Effector memory CD8-positive, alpha-beta T cell (primary cell): ENCODE data around the gene TAPBP.
"Not testable (repeated sequence)": the region's sequence is repeated elsewhere in the genome, so short reads cannot be mapped to it uniquely, and the experiment has no call there.

ENCODE experiments used
- ATAC-seq: fragments of 150-1000 bp; cut with Tn5 transposase; replicated peaks from 2 replicates; pipeline ENCODE4 v1.10.0; 2021; ENCODE audit warnings: mild to moderate bottlenecking, moderate library complexity
- DNase-seq, 3 experiments: peaks; one replicate each; pipeline ENCODE4 v3.0.0; 2021
- H3K27ac Mint-ChIP-seq, 2 donors: one replicate each; pipeline ENCODE4 v1.8.0; 2022; ENCODE audit warnings: mild to moderate bottlenecking in 2 of 2, mixed read lengths in 2 of 2, moderate library complexity in 2 of 2
- H3K27me3 Mint-ChIP-seq, 2 donors: one replicate each; pipeline ENCODE4 v1.8.0; 2022; ENCODE audit warnings: mixed read lengths in 2 of 2
- H3K36me3 Mint-ChIP-seq: one replicate; pipeline ENCODE4 v1.8.0; 2022; ENCODE audit warnings: mild to moderate bottlenecking, moderate library complexity, mixed read lengths; ENCODE audit not compliant: insufficient read depth
- H3K4me1 Mint-ChIP-seq, 2 donors: one replicate each; pipeline ENCODE4 v1.8.0; 2022; ENCODE audit warnings: low read depth in 2 of 2, mixed read lengths in 2 of 2
- H3K4me3 Mint-ChIP-seq, 2 donors: one replicate each; pipeline ENCODE4 v1.8.0; 2022; ENCODE audit warnings: mild to moderate bottlenecking in 2 of 2, mixed read lengths in 2 of 2, moderate library complexity in 2 of 2
- H3K9me3 Mint-ChIP-seq, 2 donors: one replicate each; pipeline ENCODE4 v1.8.0; 2022; ENCODE audit warnings: mixed read lengths in 2 of 2
- total RNA-seq, 9 experiments: gene quantifications; one replicate each; lab custom pipeline; 2026; lab: John Stamatoyannopoulos, UW

Gene TAPBP
- 337 to 611 (median 441) reads per million in 9 experiments for total RNA-seq

DNA sequence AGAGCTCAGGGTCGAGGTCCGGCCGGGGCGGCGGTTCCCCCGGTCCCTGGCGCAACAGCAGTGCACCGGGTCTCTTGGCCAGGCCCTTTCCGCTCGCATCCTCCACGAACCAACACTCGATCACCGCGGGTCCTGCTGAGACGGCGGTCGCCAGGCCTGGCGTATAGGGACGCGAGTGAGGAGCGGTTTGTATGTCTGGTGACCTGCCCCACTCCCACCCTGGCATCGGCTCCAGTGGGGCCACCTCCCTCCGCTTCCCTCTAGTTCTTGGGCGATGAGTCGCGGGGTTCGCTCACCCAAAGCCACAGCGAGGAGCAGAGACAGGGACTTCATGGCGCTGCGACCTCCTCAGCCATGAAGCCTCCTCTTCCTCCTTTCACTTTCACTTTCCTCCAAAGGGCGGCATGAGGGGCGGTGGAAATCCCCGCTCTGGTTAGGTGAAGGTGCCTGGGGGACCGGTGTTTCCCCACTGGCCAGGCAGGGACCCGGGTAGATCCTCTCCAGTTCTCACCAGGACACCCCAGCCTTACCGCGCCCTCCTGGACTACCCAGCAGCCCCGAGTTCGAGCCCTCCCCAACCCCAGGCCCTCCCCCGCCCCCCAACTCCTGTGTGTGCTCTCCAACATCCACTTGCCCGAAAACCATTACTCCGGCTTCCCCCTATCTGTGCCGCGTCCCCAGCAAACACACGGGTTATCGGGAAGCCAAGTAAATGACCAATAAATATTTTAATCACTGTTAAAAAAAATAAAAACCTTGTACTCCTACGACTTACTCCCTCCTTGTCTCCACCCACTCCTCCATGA is at the start of gene TAPBP:
TSS of gene TAPBP (minus strand) at position 370 of the 806 bp plus-strand sequence. CDS start at position 333, 37 bp downstream.
- H3K9me3 Mint-ChIP-seq = no peaks in the 10 kb centered on the region
- ATAC-seq = peak; percentile 65
- peak within 1 kb of the TSS; percentile 92 to 99 for H3K4me3 Mint-ChIP-seq
- DNase-seq = peak; percentile 85 to 86 (median 86)
- no peaks in the 10 kb centered on the region for H3K27me3 Mint-ChIP-seq
- H3K36me3 Mint-ChIP-seq = peaks cover 78% of the 10 kb centered on the region
- H3K27ac Mint-ChIP-seq = peak within 1 kb of the TSS; percentile 99 to 100
- peaks cover 54 to 61% of the 10 kb centered on the region in 2 donors for H3K4me1 Mint-ChIP-seq

- not testable (repeated sequence) for ATAC-seq, H3K36me3 Mint-ChIP-seq, H3K4me1 Mint-ChIP-seq, DNase-seq, H3K27ac Mint-ChIP-seq, H3K27me3 Mint-ChIP-seq, H3K4me3 Mint-ChIP-seq, H3K9me3 Mint-ChIP-seq
Measured at GRCh38 chr6:33363486-33363885, 49.6 kb upstream of the TAPBP start.

GRCh38 chr6:33359331-33359730 is 45.5 kb upstream of the TAPBP start:
- Mint-ChIP-seq H3K4me1 (peaks cover 0 to 4% of the 10 kb centered on the region in 2 donors), H3K27ac (no peak overlapping the region), H3K36me3 (no peaks in the 10 kb centered on the region), H3K4me3 (no peak overlapping the region), H3K27me3 (no peaks in the 10 kb centered on the region), H3K9me3 (no peaks in the 10 kb centered on the region)
- no peak for DNase-seq
- ATAC-seq = no peak

DNA sequence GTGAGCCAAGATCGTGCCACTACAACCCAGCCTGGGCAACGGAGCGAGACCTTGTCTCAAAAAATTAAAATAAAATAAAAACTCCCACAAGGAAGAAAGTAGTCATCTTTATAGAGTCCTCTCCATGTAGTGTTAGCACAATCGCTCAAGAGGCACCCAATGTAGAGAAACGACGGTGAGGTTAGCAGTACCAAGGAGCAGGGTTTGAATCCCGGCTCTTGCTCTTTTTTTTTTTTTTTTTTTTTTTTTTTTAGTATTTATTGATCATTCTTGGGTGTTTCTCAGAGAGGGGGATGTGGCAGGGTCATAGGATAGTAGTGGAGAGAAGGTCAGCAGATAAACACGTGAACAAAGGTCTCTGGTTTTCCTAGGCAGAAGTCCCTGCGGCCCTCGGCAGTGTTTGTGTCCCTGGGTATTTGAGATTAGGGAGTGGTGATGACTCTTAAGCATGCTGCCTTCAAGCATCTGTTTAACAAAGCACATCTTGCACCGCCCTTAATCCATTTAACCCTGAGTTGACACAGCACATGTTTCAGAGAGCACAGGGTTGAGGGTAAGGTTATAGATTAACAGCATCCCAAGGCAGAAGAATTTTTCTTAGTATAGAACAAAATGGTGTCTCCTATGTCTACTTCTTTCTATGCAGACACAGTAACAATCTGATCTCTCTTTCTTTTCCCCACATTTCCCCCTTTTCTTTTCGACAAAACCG is 43.4 kb upstream of the TAPBP start:
- H3K27me3 Mint-ChIP-seq, H3K4me1 Mint-ChIP-seq, ATAC-seq, H3K4me3 Mint-ChIP-seq, H3K9me3 Mint-ChIP-seq, DNase-seq, H3K27ac Mint-ChIP-seq, H3K36me3 Mint-ChIP-seq: not testable (repeated sequence)

GRCh38 chr6:33356295-33356694 is 42.4 kb upstream of the TAPBP start:
- Mint-ChIP-seq H3K9me3 (no peaks in the 10 kb centered on the region), H3K4me1 (peaks cover 0 to 4% of the 10 kb centered on the region in 2 donors), H3K36me3 (no peaks in the 10 kb centered on the region), H3K27ac (no peak overlapping the region), H3K4me3 (no peak overlapping the region), H3K27me3 (no peaks in the 10 kb centered on the region)
- no peak for ATAC-seq
- DNase-seq = no peak

GRCh38 chr6:33355860-33356259 is 42.0 kb upstream of the TAPBP start:
- DNase-seq, H3K4me3 Mint-ChIP-seq, H3K4me1 Mint-ChIP-seq, ATAC-seq, H3K36me3 Mint-ChIP-seq, H3K9me3 Mint-ChIP-seq, H3K27ac Mint-ChIP-seq, H3K27me3 Mint-ChIP-seq: not testable (repeated sequence)

DNA sequence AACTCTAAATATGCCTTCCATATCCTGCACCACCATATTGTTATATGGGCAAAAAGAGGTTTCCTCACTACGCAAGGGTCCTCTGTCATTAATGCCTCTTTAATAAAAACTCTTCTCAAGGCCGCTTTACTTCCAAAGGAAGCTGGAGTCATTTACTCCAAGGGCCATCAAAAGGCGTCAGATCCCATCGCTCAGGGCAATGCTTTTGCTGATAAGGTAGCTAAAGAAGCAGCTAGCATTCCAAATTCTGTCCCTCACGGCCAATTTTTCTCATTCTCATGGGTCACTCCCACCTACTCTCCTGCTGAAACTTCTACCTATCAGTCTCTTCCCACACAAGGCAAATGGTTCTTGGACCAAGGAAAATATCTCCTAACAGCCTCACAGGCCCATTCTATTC is 33.9 kb upstream of the TAPBP start:
- Mint-ChIP-seq H3K36me3 (peaks cover 20% of the 10 kb centered on the region), H3K27me3 (no peaks in the 10 kb centered on the region), H3K4me1 (peaks cover 20 to 26% of the 10 kb centered on the region in 2 donors), H3K27ac (no peak overlapping the region), H3K4me3 (no peak overlapping the region), H3K9me3 (no peaks in the 10 kb centered on the region)
- DNase-seq = no peak
- ATAC-seq = no peak

DNA sequence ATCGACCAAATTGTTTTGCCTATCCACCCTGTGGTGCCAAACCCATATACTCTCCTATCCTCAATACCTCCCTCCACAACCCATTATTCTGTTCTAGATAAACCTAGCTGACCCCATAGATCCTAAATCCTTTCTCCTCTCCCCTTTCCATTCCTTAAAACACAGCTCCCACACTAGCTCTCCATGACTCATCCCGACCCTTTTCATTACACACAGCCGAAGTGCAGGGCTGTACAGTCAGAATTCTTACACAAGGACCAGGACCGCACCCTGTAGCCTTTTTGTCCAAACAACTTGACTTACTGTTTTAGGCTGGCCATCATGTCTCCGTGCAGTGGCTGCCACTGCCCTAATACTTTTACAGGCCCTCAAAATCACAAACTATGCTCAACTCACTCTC is 33.1 kb upstream of the TAPBP start:
- not testable (repeated sequence) for H3K27me3 Mint-ChIP-seq, H3K9me3 Mint-ChIP-seq, ATAC-seq, DNase-seq, H3K4me3 Mint-ChIP-seq
- peak overlapping the region in 1 of 2 donors; percentile 72 for H3K27ac Mint-ChIP-seq
- H3K36me3 Mint-ChIP-seq = peaks cover 20% of the 10 kb centered on the region
- peaks cover 20 to 26% of the 10 kb centered on the region in 2 donors for H3K4me1 Mint-ChIP-seq

DNA sequence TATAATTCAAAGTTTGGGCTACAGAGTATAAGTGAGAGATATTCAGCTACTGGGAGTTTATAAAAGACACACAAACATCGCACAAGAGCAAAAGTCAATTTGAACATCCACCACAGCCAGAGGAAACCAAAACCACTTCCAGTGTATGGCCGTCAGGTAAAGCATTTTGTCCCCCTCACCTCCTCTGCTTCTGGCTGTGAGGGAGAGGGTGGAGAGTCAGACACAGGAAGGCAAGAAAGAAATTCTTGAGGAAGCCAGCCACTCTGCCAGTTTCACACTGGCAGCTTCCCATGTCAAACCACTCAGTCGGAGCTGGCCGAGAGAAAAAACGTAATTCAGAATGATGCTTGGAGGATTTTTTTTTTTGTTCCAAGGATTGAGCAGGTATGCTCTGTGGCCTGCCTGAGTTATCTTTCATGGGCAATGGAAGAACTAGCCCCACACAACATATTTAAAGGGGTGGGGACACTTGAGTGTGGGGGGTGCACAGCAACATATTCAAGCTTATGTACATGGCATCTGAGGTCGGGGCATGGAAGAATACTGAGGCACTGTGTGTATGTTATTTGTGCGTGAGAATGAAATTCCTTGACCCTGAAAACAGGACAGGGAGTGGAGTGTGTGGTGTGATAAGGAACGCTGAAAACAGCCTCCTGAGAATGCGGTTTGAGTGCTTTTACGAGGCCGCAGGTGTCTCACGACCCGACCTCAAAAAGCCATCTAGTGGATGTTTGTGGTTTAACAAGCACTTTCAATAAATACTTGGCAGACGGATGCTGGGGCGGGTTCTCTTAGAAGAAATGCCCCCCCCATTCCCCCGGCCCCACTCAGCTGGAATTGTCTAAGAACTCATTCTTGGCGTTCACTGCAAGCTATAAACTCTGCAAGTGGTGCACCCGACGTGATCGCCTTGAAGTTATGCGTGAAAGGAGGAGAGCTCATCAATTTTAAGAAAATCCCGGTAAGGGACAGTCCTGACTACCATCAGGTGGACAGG is 31.1 kb upstream of the TAPBP start:
- DNase-seq (peak; percentile 63 to 71 (median 67)), ATAC-seq (peak; percentile 64)
- no peaks in the 10 kb centered on the region for H3K27me3 Mint-ChIP-seq
- peaks cover 18% of the 10 kb centered on the region for H3K36me3 Mint-ChIP-seq
- H3K4me1 Mint-ChIP-seq = peaks cover 20 to 26% of the 10 kb centered on the region in 2 donors
- H3K27ac Mint-ChIP-seq = peak overlapping the region; percentile 96
- peak overlapping the region; percentile 72 to 82 for H3K4me3 Mint-ChIP-seq
- no peaks in the 10 kb centered on the region for H3K9me3 Mint-ChIP-seq

GRCh38 chr6:33343953-33344611 is 30.2 kb upstream of the TAPBP start:
- DNase-seq = peak; percentile 58 to 67 (median 59)
- H3K4me1 Mint-ChIP-seq = peaks cover 20 to 29% of the 10 kb centered on the region in 2 donors
- peak; percentile 73 for ATAC-seq
- H3K36me3 Mint-ChIP-seq = peaks cover 18% of the 10 kb centered on the region
- no peaks in the 10 kb centered on the region for H3K27me3 Mint-ChIP-seq
- H3K4me3 Mint-ChIP-seq = peak overlapping the region; percentile 72 to 82
- H3K27ac Mint-ChIP-seq = peak overlapping the region; percentile 96
- H3K9me3 Mint-ChIP-seq = no peaks in the 10 kb centered on the region

GRCh38 chr6:33343606-33343952 is 29.7 kb upstream of the TAPBP start:
- DNase-seq = peak in 1 of 3 experiments; percentile 49
- H3K4me1 Mint-ChIP-seq = peaks cover 20 to 29% of the 10 kb centered on the region in 2 donors
- not testable (repeated sequence) for H3K9me3 Mint-ChIP-seq, ATAC-seq, H3K27me3 Mint-ChIP-seq
- peak overlapping the region; percentile 96 for H3K27ac Mint-ChIP-seq
- peaks cover 18% of the 10 kb centered on the region for H3K36me3 Mint-ChIP-seq
- peak overlapping the region; percentile 72 to 82 for H3K4me3 Mint-ChIP-seq

DNA sequence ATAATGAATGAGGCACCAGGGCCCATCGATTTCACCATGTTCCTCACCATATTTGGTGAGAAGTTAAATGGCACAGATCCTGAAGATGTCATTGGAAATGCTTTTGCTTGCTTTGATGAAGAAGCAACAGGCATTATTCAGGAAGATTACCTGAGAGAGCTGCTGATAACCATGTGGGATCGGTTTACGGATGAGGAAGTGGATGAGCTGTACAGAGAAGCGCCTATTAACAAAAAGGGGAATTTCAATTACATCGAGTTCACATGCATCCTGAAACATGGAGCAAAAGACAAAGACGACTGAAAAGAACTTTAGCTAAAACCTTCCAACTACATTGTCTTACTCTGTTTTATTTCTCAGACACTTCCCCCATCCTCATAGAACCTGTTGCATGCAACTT is 25.3 kb upstream of the TAPBP start:
- ATAC-seq = no peak
- Mint-ChIP-seq H3K27me3 (no peaks in the 10 kb centered on the region), H3K27ac (no peak overlapping the region), H3K36me3 (peaks cover 8% of the 10 kb centered on the region), H3K9me3 (no peaks in the 10 kb centered on the region), H3K4me3 (no peak overlapping the region), H3K4me1 (peaks cover 3 to 14% of the 10 kb centered on the region in 2 donors)
- DNase-seq = no peak
